Neural cell (in vitro differentiated cells): ENCODE results near the gene CDH4. TPM values are rescaled to one million over a fixed set of nuclear protein-coding genes. Genes with fewer than 3 reads are reported as not detected.

Experiments used
- H2AFZ ChIP-seq: fragments of 200-600, 300-800 bp; sonication (generic), shearing (Covaris generic); 2 replicates; pipeline ENCODE4 v1.6.0; 2014; ENCODE audit warnings: low read depth, mild to moderate bottlenecking, antibody characterized with exemption, low read length, moderate library complexity
- H3F3A ChIP-seq: fragments of 200-600 bp; shearing (Covaris generic); 2 replicates; pipeline ENCODE4 v1.6.1; 2016; ENCODE audit warnings: mild to moderate bottlenecking, moderate library complexity, mixed read lengths, antibody characterized with exemption, low read length; ENCODE audit not compliant: insufficient read depth, poor library complexity, severe bottlenecking
- H3K27ac ChIP-seq: fragments of 200-600, 300-800 bp; sonication (generic), shearing (Covaris generic); 2 replicates; pipeline ENCODE4 v1.5.1; 2014; ENCODE audit warnings: mild to moderate bottlenecking, low read length, moderate library complexity
- H3K27me3 ChIP-seq: fragments of 300-800, 200-600 bp; sonication (generic), shearing (Covaris generic); 2 replicates; pipeline ENCODE4 v1.6.0; 2014; ENCODE audit warnings: mild to moderate bottlenecking, low read depth, low read length, moderate library complexity; ENCODE audit not compliant: insufficient read depth
- H3K36me3 ChIP-seq: fragments of 300-800, 200-600 bp; sonication (generic), shearing (Covaris generic); 2 replicates; pipeline ENCODE4 v1.5.1; 2014; ENCODE audit warnings: mild to moderate bottlenecking, antibody characterized with exemption, low read length, moderate library complexity; ENCODE audit not compliant: insufficient read depth
- H3K4me2 ChIP-seq: fragments of 300-800, 200-600 bp; sonication (generic), shearing (Covaris generic); 2 replicates; pipeline ENCODE4 v1.6.0; 2014; ENCODE audit warnings: mild to moderate bottlenecking, low read length
- H3K4me3 ChIP-seq: fragments of 300-800, 200-600 bp; sonication (generic), shearing (Covaris generic); 2 replicates; pipeline ENCODE4 v1.5.1; 2014; ENCODE audit warnings: mild to moderate bottlenecking, low read length, moderate library complexity
- H3K79me2 ChIP-seq: fragments of 200-600 bp; shearing (Covaris generic); replicated peaks from 2 replicates; pipeline ENCODE4 v1.6.0; 2014; ENCODE audit warnings: mild to moderate bottlenecking, low read length, moderate library complexity; ENCODE audit not compliant: insufficient read depth
- H3K9ac ChIP-seq: fragments of 300-800, 200-600 bp; sonication (generic), shearing (Covaris generic); 2 replicates; pipeline ENCODE4 v1.6.1; 2016; ENCODE audit warnings: mild to moderate bottlenecking, low read length, mixed read lengths
- H3K9me2 ChIP-seq: fragments of 200-600 bp; shearing (Covaris generic); 2 replicates; pipeline ENCODE4 v1.6.1; 2016; ENCODE audit warnings: mild to moderate bottlenecking, low read length, mixed read lengths; ENCODE audit not compliant: insufficient read depth
- H3K9me3 ChIP-seq: fragments of 200-600, 300-800 bp; sonication (generic), shearing (Covaris generic); 2 replicates; pipeline ENCODE4 v1.6.1; 2016; ENCODE audit warnings: mild to moderate bottlenecking, mixed run types, low read length, moderate library complexity, mixed read lengths
- H4K20me1 ChIP-seq: fragments of 200-600 bp; shearing (Covaris generic); 2 replicates; pipeline ENCODE4 v1.6.1; 2016; ENCODE audit warnings: mild to moderate bottlenecking, mixed run types; ENCODE audit not compliant: insufficient read depth
- EP300 ChIP-seq: fragments of 450-650 bp; conservative IDR thresholded peaks from 2 replicates; pipeline ENCODE4 v1.6.1; 2014; ENCODE audit warnings: antibody characterized with exemption, mild to moderate bottlenecking, moderate library complexity; ENCODE audit not compliant: poor library complexity, severe bottlenecking
- EZH2 ChIP-seq: fragments of 200-600, 300-800 bp; shearing (Covaris generic), sonication (generic); IDR thresholded peaks from 2 replicates; pipeline ENCODE4 v1.6.1; 2014; ENCODE audit warnings: antibody characterized with exemption, low read length, borderline replicate concordance, mild to moderate bottlenecking; ENCODE audit not compliant: insufficient read depth, poor library complexity, severe bottlenecking
- MXI1 ChIP-seq: fragments of 450-650 bp; conservative IDR thresholded peaks from 2 replicates; pipeline ENCODE4 v1.6.1; 2014; ENCODE audit warnings: antibody characterized with exemption, mild to moderate bottlenecking; ENCODE audit not compliant: poor library complexity, severe bottlenecking
- POLR2AphosphoS5 ChIP-seq: IDR thresholded peaks from 2 replicates; pipeline ENCODE4 v1.6.1; 2012
- RAD21 ChIP-seq: fragments of 450-650 bp; conservative IDR thresholded peaks from 2 replicates; pipeline ENCODE4 v1.6.1; 2014; ENCODE audit warnings: antibody characterized with exemption, mild to moderate bottlenecking, moderate library complexity
- REST ChIP-seq: IDR thresholded peaks from 2 replicates; pipeline ENCODE4 v1.6.1; 2012; ENCODE audit warnings: borderline replicate concordance
- SMC3 ChIP-seq: fragments of 450-650 bp; conservative IDR thresholded peaks from 2 replicates; pipeline ENCODE4 v1.6.1; 2014; ENCODE audit warnings: antibody characterized with exemption, mild to moderate bottlenecking, moderate library complexity; ENCODE audit not compliant: poor library complexity
- TAF1 ChIP-seq: IDR thresholded peaks from 2 replicates; pipeline ENCODE4 v1.6.1; 2012; ENCODE audit warnings: low read depth
- polyA plus RNA-seq: library from polyadenylated mRNA; depleted of rRNA; stranded (reverse); fragments of >200 nt; gene quantifications from 2 replicates; pipeline ENCODE4 v1.2.3, GENCODE V29; 2014
- TF ChIP-seq, protein P1 (sequence below): fragments of 450-650 bp; IDR thresholded peaks from 2 replicates; pipeline ENCODE4 v1.5.1; 2014; ENCODE audit warnings: antibody characterized with exemption, mild to moderate bottlenecking, moderate library complexity; ENCODE audit not compliant: poor library complexity, severe bottlenecking

CDH4 gene
- polyA plus RNA-seq, 1 donor from 2014 or later: 24.6 TPM

GRCh38 chr20:61965606-61966491, 713.8 kb downstream of the CDH4 start:
- no peak overlapping the region for H3K9ac ChIP-seq
- H3K9me3 ChIP-seq: no peaks in the 10 kb centered on the region
- no peak overlapping the region for H2AFZ ChIP-seq
- H3K9me2 ChIP-seq: no peaks in the 10 kb centered on the region
- H4K20me1 ChIP-seq: no peaks in the 10 kb centered on the region
- H3K4me3 ChIP-seq: no peak overlapping the region
- no peak overlapping the region for H3K27ac ChIP-seq
- no peaks in the 10 kb centered on the region for H3F3A ChIP-seq
- no peaks in the 10 kb centered on the region for H3K36me3 ChIP-seq
- no peaks in the 10 kb centered on the region for H3K79me2 ChIP-seq
- TF ChIP-seq EP300: no peak
- no peak for TF ChIP-seq TAF1
- TF ChIP-seq, protein P1, sequence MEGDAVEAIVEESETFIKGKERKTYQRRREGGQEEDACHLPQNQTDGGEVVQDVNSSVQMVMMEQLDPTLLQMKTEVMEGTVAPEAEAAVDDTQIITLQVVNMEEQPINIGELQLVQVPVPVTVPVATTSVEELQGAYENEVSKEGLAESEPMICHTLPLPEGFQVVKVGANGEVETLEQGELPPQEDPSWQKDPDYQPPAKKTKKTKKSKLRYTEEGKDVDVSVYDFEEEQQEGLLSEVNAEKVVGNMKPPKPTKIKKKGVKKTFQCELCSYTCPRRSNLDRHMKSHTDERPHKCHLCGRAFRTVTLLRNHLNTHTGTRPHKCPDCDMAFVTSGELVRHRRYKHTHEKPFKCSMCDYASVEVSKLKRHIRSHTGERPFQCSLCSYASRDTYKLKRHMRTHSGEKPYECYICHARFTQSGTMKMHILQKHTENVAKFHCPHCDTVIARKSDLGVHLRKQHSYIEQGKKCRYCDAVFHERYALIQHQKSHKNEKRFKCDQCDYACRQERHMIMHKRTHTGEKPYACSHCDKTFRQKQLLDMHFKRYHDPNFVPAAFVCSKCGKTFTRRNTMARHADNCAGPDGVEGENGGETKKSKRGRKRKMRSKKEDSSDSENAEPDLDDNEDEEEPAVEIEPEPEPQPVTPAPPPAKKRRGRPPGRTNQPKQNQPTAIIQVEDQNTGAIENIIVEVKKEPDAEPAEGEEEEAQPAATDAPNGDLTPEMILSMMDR: no peak
- TF ChIP-seq REST: no peak
- TF ChIP-seq MXI1: no peak
- TF ChIP-seq POLR2AphosphoS5: no peak
- TF ChIP-seq EZH2: no peak
- no peak for TF ChIP-seq SMC3
- TF ChIP-seq RAD21: no peak
- no peaks in the 10 kb centered on the region for H3K27me3 ChIP-seq
- no peak overlapping the region for H3K4me2 ChIP-seq

GRCh38 chr20:61966492-61967244, 714.6 kb downstream of the CDH4 start:
- no peak overlapping the region for H3K27ac ChIP-seq
- no peak overlapping the region for H3K4me3 ChIP-seq
- H3K9ac ChIP-seq: no peak overlapping the region
- no peaks in the 10 kb centered on the region for H4K20me1 ChIP-seq
- H3K9me3 ChIP-seq: no peaks in the 10 kb centered on the region
- TF ChIP-seq MXI1 (no peak), SMC3 (no peak), TAF1 (no peak), RAD21 (no peak), REST (no peak), POLR2AphosphoS5 (no peak), EP300 (no peak), EZH2 (no peak)
- TF ChIP-seq, protein P1: no peak
- no peaks in the 10 kb centered on the region for H3K9me2 ChIP-seq
- no peaks in the 10 kb centered on the region for H3K79me2 ChIP-seq
- H2AFZ ChIP-seq: no peak overlapping the region
- no peaks in the 10 kb centered on the region for H3K27me3 ChIP-seq
- H3F3A ChIP-seq: no peaks in the 10 kb centered on the region
- no peaks in the 10 kb centered on the region for H3K36me3 ChIP-seq
- no peak overlapping the region for H3K4me2 ChIP-seq
